PC-3 (cell line): Measurements from ENCODE around the gene NCCRP1.

Experiments used
- EZH2 ChIP-seq: fragments of 300-600 bp; sonication (generic); IDR thresholded peaks from one replicate; pipeline ENCODE4 v1.6.1; 2017; ENCODE audit warnings: antibody characterized with exemption, mild to moderate bottlenecking, low read length; ENCODE audit not compliant: unreplicated experiment
- EZH2phosphoT487 ChIP-seq: fragments of 300-600 bp; sonication (generic); IDR thresholded peaks from 2 replicates; pipeline ENCODE4 v1.6.1; 2018; ENCODE audit warnings: mild to moderate bottlenecking, antibody characterized with exemption, low read length, borderline replicate concordance
- TF ChIP-seq, protein P1 (sequence below): fragments of 300-600 bp; sonication (generic); conservative IDR thresholded peaks from 2 replicates; pipeline ENCODE4 v1.5.1; 2017; ENCODE audit warnings: antibody characterized with exemption, low read depth, mild to moderate bottlenecking, low read length

- TF ChIP-seq, protein P1, sequence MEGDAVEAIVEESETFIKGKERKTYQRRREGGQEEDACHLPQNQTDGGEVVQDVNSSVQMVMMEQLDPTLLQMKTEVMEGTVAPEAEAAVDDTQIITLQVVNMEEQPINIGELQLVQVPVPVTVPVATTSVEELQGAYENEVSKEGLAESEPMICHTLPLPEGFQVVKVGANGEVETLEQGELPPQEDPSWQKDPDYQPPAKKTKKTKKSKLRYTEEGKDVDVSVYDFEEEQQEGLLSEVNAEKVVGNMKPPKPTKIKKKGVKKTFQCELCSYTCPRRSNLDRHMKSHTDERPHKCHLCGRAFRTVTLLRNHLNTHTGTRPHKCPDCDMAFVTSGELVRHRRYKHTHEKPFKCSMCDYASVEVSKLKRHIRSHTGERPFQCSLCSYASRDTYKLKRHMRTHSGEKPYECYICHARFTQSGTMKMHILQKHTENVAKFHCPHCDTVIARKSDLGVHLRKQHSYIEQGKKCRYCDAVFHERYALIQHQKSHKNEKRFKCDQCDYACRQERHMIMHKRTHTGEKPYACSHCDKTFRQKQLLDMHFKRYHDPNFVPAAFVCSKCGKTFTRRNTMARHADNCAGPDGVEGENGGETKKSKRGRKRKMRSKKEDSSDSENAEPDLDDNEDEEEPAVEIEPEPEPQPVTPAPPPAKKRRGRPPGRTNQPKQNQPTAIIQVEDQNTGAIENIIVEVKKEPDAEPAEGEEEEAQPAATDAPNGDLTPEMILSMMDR, result no peak
- no peak for TF ChIP-seq EZH2phosphoT487
- no peak for TF ChIP-seq EZH2
Measured at GRCh38 chr19:39190768-39191167, 6.0 kb upstream of the NCCRP1 start.
